GM12878 (cell line): ENCODE measurements around the gene FURIN. TPM values are rescaled to one million over a fixed set of nuclear protein-coding genes. Genes with fewer than 3 reads are reported as not detected.

Source experiments
- CHD2 ChIP-seq: IDR thresholded peaks from 2 replicates; pipeline ENCODE4 v1.6.1; 2011; ENCODE audit warnings: low read depth, low read length, improper control_type of control experiment, borderline replicate concordance
- CREB1 ChIP-seq: IDR thresholded peaks from 2 replicates; pipeline ENCODE4 v1.6.1; 2012; ENCODE audit warnings: low read depth, mild to moderate bottlenecking, inconsistent platforms
- GABPA ChIP-seq: IDR thresholded peaks from 2 replicates; pipeline ENCODE4 v1.6.1; 2014; ENCODE audit warnings: antibody characterized with exemption, low read depth, mild to moderate bottlenecking, inconsistent platforms
- IKZF1 ChIP-seq: fragments of 450-650 bp; conservative IDR thresholded peaks from 2 replicates; pipeline ENCODE4 v1.6.1; 2017; ENCODE audit warnings: antibody characterized with exemption, mild to moderate bottlenecking
- MXI1 ChIP-seq: fragments of 150-350 bp; IDR thresholded peaks from 2 replicates; pipeline ENCODE4 v1.6.1; 2011; ENCODE audit warnings: low read depth, mild to moderate bottlenecking, inconsistent platforms, low read length, improper control_type of control experiment
- PBX3 ChIP-seq: IDR thresholded peaks from 2 replicates; pipeline ENCODE4 v1.6.1; 2011; ENCODE audit warnings: mild to moderate bottlenecking, low read depth, low read length, moderate library complexity; ENCODE audit not compliant: insufficient replicate concordance
- RFX5 ChIP-seq: IDR thresholded peaks from 2 replicates; pipeline ENCODE4 v1.6.1; 2011; ENCODE audit warnings: low read depth, low read length, improper control_type of control experiment
- SMARCA5 ChIP-seq: fragments of 450-650 bp; IDR thresholded peaks from 2 replicates; pipeline ENCODE4 v1.6.1; 2017; ENCODE audit warnings: mild to moderate bottlenecking
- SPI1 ChIP-seq: IDR thresholded peaks from 2 replicates; pipeline ENCODE4 v1.6.1; 2011; ENCODE audit warnings: low read depth, mild to moderate bottlenecking, low read length, moderate library complexity, borderline replicate concordance; ENCODE audit not compliant: insufficient read depth
- TBL1XR1 ChIP-seq: IDR thresholded peaks from 2 replicates; pipeline ENCODE4 v1.6.1; 2012; ENCODE audit warnings: low read depth, low read length, improper control_type of control experiment
- ZNF592 ChIP-seq: fragments of 450-650 bp; IDR thresholded peaks from 2 replicates; pipeline ENCODE4 v1.6.1; 2017; ENCODE audit warnings: mild to moderate bottlenecking, moderate library complexity
- ZNF687 ChIP-seq: fragments of 450-650 bp; IDR thresholded peaks from 2 replicates; pipeline ENCODE4 v1.6.1; 2017; ENCODE audit warnings: mild to moderate bottlenecking, moderate library complexity
- polyA plus RNA-seq, 11 experiments: library from polyadenylated mRNA; depleted of rRNA in 4 of 11; unstranded in 6 of 11; stranded (reverse) in 5 of 11; fragments of >200 nt; fragmentation: Nextera tagmentation in 4 of 11; fragmentation: Illumina TruSeq in 1 of 11; extraction: Ambion mirVana in 4 of 11; extraction: Trizol in 1 of 11; gene quantifications; 1 replicate in 1 of 11; 2 replicates in 10 of 11; pipeline versions ENCODE4 v1.2.1 to v1.2.3, GENCODE V29; 2011 to 2016; ENCODE audit warnings: inconsistent platforms in 2 of 11, missing spikeins in 2 of 11, low read depth in 1 of 11
- total RNA-seq, 4 experiments: library from RNA; depleted of rRNA in 3 of 4; stranded (reverse); fragments of >200 nt in 3 of 4; fragmentation: Illumina TruSeq in 1 of 4; extraction: Trizol in 1 of 4; gene quantifications; 2 replicates each; pipeline versions ENCODE4 v1.2.1 to v1.2.3, GENCODE V29; 2013 to 2021

The FURIN gene
- total and polyA plus RNA-seq, 10 of the 15 experiments (the other 5 are each of a cell fraction or from before 2014, with no cell fraction given): 0.47 to 39.9 (median 8.0) TPM

- TF ChIP-seq MXI1: no peak
- TF ChIP-seq SMARCA5: no peak
- TF ChIP-seq PBX3: no peak
- peak; percentile 49; the same call in 1 of the 2 replicates for TF ChIP-seq ZNF687
- TF ChIP-seq IKZF1: peak; percentile 65
- TF ChIP-seq GABPA: no peak
- TF ChIP-seq CREB1: no peak
- TF ChIP-seq SPI1: peak; percentile 1; the same call in 1 of the 2 replicates
- no peak for TF ChIP-seq ZNF592
- no peak for TF ChIP-seq RFX5
- 0 out of 2 replicates have a peak, but pooled peaks have one; percentile 40 for TF ChIP-seq TBL1XR1
- TF ChIP-seq CHD2: no peak
These were observed 1.4 kb downstream of the FURIN start (continued) for GRCh38 chr15:90869601-90870353.
